ENCODE results near the gene EIF5. TPM values are rescaled to one million over a fixed set of nuclear protein-coding genes. Genes with fewer than 3 reads are reported as not detected.

Gene EIF5
- total and polyA plus RNA-seq, 11 donors: 38.1 to 304 (median 255) TPM

DNA sequence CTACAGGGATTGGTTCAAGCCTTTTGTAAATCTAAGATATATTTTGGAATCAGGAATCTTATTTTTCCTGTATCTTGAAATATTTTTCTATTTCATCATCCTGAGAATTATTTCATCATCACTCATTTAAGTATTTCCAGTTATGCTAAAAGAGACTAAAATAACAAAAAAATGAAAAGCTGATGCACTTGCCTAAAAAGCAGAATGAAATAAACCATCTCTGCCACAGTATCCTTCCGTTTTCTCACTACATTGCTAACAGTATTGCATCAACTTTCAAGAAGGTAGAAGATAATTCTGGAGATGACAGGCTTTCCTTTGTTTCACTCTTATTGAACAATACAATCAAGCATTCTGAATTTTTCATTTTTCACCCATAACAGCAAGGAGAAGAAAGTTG lies 31.1 kb upstream of the EIF5 start:
- no peak for ATAC-seq

DNA sequence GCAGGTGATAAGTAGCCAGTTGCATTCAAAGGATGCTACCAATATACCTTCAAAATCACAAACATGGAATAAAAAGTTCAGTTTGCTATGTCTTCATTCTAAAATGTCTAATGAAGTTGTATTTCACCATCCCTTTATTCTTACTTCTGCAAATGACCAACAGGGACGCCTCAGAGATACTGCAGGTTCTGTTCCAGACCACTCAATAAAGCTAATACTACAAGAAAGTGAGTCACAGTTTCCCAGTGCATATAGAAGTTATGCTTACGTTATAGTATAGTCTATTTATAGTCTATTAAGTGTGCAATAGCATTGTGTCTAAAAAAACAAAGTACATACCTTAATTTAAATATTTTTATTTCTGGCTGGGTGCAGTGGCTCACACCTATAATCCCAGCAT lies 29.3 kb upstream of the EIF5 start:
- WGBS, 4 donors: 34 to 69% (median 51%) methylated on average over 2 of the region's 2 CpGs
- intact Hi-C loops (cut with DNase I): no loop called here
- Histone ChIP-seq H3K36me3 (no peaks in the 10 kb centered on the region), H3K4me1 (no peaks in the 10 kb centered on the region), H3K9me3 (peaks cover 0 to 10% (median 0%) of the 10 kb centered on the region in 12 donors), H3K27me3 (peaks cover 0 to 3% (median 0%) of the 10 kb centered on the region in 9 donors), H3K27ac (no peak overlapping the region), H3K4me3 (no peak overlapping the region)
- ATAC-seq: no peak
- TF ChIP-seq, protein P1, sequence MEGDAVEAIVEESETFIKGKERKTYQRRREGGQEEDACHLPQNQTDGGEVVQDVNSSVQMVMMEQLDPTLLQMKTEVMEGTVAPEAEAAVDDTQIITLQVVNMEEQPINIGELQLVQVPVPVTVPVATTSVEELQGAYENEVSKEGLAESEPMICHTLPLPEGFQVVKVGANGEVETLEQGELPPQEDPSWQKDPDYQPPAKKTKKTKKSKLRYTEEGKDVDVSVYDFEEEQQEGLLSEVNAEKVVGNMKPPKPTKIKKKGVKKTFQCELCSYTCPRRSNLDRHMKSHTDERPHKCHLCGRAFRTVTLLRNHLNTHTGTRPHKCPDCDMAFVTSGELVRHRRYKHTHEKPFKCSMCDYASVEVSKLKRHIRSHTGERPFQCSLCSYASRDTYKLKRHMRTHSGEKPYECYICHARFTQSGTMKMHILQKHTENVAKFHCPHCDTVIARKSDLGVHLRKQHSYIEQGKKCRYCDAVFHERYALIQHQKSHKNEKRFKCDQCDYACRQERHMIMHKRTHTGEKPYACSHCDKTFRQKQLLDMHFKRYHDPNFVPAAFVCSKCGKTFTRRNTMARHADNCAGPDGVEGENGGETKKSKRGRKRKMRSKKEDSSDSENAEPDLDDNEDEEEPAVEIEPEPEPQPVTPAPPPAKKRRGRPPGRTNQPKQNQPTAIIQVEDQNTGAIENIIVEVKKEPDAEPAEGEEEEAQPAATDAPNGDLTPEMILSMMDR (IDR thresholded peaks at IDR 0.05): no peak
- TF ChIP-seq POLR2A (IDR thresholded peaks at IDR 0.05): no peak
- DNase-seq: no peak

More for the DNA sequence above, 31.1 kb upstream of the EIF5 start:
- Histone ChIP-seq H3K27me3 (peaks cover 0 to 3% (median 0%) of the 10 kb centered on the region in 9 donors), H3K27ac (no peak overlapping the region), H3K4me3 (no peak overlapping the region), H3K36me3 (no peaks in the 10 kb centered on the region), H3K9me3 (peaks cover 0 to 10% (median 0%) of the 10 kb centered on the region in 12 donors), H3K4me1 (no peaks in the 10 kb centered on the region)
- no peak for DNase-seq
- WGBS, 4 donors: 82 to 98% (median 92%) methylated on average over 1 of the region's 1 CpG
- intact Hi-C loops (cut with DNase I): no loop called here
- TF ChIP-seq POLR2A (IDR thresholded peaks at IDR 0.05): no peak

DNA sequence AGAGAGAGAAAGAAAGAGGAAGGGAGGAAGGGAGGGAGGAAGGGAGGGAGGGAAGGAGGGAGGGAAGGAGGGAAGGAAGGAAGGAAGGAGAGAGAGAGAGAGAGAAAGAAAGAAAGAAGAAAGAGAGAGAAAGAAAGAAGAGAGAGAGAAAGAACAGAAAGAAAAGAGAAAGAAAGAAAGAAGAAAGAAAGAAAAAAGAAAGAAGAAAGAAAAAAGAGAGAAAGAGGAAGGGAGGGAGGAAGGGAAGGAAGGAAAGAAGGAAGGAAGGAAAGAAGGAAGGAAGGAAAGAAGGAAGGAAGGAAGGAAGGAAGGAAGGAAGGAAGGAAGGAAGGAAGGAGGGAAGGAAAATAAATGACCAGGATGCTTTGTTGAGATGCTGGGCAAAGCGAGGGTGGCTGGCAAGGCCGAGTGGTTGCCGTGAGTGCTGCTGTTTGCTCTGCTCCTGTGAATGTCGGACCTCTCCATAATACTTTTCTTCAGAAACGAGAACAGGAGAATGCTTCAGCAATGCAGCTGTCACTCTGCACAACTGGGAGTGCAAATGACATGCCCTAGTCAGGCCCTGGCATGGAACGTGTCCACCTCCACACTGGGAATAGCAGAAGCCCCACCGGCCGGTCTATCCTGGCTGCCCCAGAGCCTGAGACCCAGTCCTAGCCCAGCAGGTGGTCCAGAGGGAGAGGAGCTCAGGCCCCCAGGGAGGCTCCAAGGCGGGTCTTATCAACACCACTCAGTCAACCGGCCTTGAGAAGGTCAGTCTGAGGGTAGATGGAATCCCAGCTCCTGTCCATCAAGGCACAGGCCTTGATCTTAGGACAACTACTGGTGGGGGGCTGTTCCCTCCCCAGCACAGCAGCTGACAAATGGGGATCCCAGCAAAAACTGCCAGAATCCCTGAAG lies 25.1 kb upstream of the EIF5 start:
- WGBS, 4 donors: 82 to 85% (median 83%) methylated on average over 10 of the region's 10 CpGs
- peaks cover 0 to 10% (median 0%) of the 10 kb centered on the region in 12 donors for H3K9me3 ChIP-seq
- H3K27ac ChIP-seq: no peak overlapping the region
- no peaks in the 10 kb centered on the region for H3K36me3 ChIP-seq
- intact Hi-C loops (cut with DNase I): no loop called here
- no peaks in the 10 kb centered on the region for H3K4me1 ChIP-seq
- TF ChIP-seq, protein P1 (IDR thresholded peaks at IDR 0.05): no peak
- TF ChIP-seq POLR2A (IDR thresholded peaks at IDR 0.05): no peak
- peaks cover 0 to 3% (median 0%) of the 10 kb centered on the region in 9 donors for H3K27me3 ChIP-seq
- no peak overlapping the region for H3K4me3 ChIP-seq
- ATAC-seq (no peak), DNase-seq (no peak)

DNA sequence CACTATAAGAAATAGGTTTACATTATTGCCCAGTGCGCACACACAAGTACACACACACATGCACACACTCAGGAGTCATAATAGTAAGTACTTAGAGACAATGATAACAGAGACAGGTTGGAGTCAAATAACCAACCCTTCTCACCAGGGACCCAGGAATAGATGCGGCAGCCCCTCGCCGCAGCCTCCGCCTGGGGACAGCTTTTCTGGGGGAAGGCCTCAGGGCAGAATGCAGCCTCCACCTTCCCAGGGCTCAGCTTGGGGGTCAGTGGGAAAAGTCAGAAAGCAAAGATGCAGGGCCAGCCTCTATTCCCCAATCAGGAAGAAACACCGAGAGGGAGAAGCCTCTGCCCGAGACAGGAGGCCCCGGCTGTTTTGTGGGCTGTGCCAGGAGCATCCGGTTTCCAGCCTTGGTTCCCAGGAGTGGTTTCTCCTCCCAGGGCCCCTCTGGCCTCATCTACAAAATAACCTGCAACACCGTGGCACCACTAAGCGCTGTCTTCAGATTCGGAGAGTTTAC lies 23.4 kb upstream of the EIF5 start:
- Histone ChIP-seq H3K4me1 (peaks cover 0 to 8% (median 0%) of the 10 kb centered on the region in 12 donors), H3K27ac (no peak overlapping the region), H3K4me3 (no peak overlapping the region), H3K9me3 (peaks cover 0 to 10% (median 0%) of the 10 kb centered on the region in 12 donors), H3K27me3 (peaks cover 0 to 3% (median 0%) of the 10 kb centered on the region in 9 donors), H3K36me3 (no peaks in the 10 kb centered on the region)
- no peak for ATAC-seq
- intact Hi-C loops (cut with DNase I): no loop called here
- TF ChIP-seq, protein P1 (IDR thresholded peaks at IDR 0.05): no peak
- no peak for TF ChIP-seq POLR2A (IDR thresholded peaks at IDR 0.05)
- 81 to 95% (median 88%) methylated on average over 12 of the region's 12 CpGs for WGBS, 4 donors
- DNase-seq: no peak

All from heart left ventricle (tissue), 16 donors.